Measurements from ENCODE around the gene SLCO2B1. TPM values are rescaled to one million over a fixed set of nuclear protein-coding genes. Genes with fewer than 3 reads are reported as not detected.

The SLCO2B1 gene
- total and polyA plus RNA-seq, 2 of the 8 experiments (the other 6 are each of a cell fraction or from before 2014, with no cell fraction given), result 0.03 TPM; not detected in 1

- Histone ChIP-seq H3K9me3 (ENCODE audit: insufficient read depth in 2 of 2, low read depth in 1 of 2, low read length in 1 of 2) (no peaks in the 10 kb centered on the region), H2BK15ac (ENCODE audit: low read length) (no peak overlapping the region), H4K20me1 (replicated peaks in 1 of 2; ENCODE audit: control insufficient read depth in 1 of 2, insufficient read depth in 2 of 2, low read length in 2 of 2) (no peaks in the 10 kb centered on the region), H2BK120ac (replicated peaks; ENCODE audit: low read depth, low read length) (no peak overlapping the region), H2AK5ac (ENCODE audit: low read depth, low read length) (no peak overlapping the region), H4K8ac (ENCODE audit: extremely low read depth, insufficient read depth, low read length) (no peak overlapping the region), H3K18ac (ENCODE audit: extremely low read depth, low read length) (no peak overlapping the region), H3K27me3 (replicated peaks in 1 of 4; ENCODE audit: control insufficient read depth in 3 of 4, extremely low read depth in 1 of 4, insufficient read depth in 3 of 4, low read length in 3 of 4) (no peaks in the 10 kb centered on the region; a peak in 1 of 7 replicates), H3K4me2 (ENCODE audit: insufficient read depth in 1 of 2, low read depth in 2 of 2, low read length in 2 of 2) (no peak overlapping the region), H4K5ac (ENCODE audit: insufficient read length, low read depth, low read length) (no peak overlapping the region), H2BK5ac (ENCODE audit: low read depth, low read length) (no peak overlapping the region), H3K4me3 (ENCODE audit: extremely low read depth in 1 of 4, insufficient read depth in 2 of 4, low read depth in 3 of 4, low read length in 4 of 4) (no peak overlapping the region), H3K23me2 (ENCODE audit: low read depth, low read length) (no peaks in the 10 kb centered on the region), H3K79me2 (ENCODE audit: control insufficient read depth in 1 of 2, insufficient read depth in 2 of 2, low read length in 2 of 2) (no peaks in the 10 kb centered on the region), H3K23ac (ENCODE audit: insufficient read length) (no peak overlapping the region), H3K4me1 (replicated peaks in 1 of 4; ENCODE audit: control insufficient read depth in 3 of 4, insufficient read depth in 4 of 4, low read length in 3 of 4) (peaks cover 0 to 6% (median 3%) of the 10 kb centered on the region in 4 experiments; a peak in 3 of 7 replicates), H3K79me1 (ENCODE audit: low read depth, low read length) (no peaks in the 10 kb centered on the region), H3K4ac (replicated peaks; ENCODE audit: insufficient read length, low read depth, low read length) (no peak overlapping the region), H2BK12ac (ENCODE audit: low read depth, low read length) (no peak overlapping the region), H3K27ac (ENCODE audit: low read depth, low read length) (no peak overlapping the region), H2BK20ac (ENCODE audit: low read length) (no peak overlapping the region), H3K9ac (replicated peaks in 1 of 4; ENCODE audit: extremely low read depth in 1 of 4, low read depth in 3 of 4, low read length in 3 of 4) (no peak overlapping the region), H3K56ac (replicated peaks; ENCODE audit: insufficient read length, low read depth, low read length) (no peak overlapping the region), H2AFZ (ENCODE audit: low read length) (no peak overlapping the region), H3K36me3 (ENCODE audit: control insufficient read depth in 2 of 4, insufficient read depth in 4 of 4, low read length in 3 of 4) (no peaks in the 10 kb centered on the region), H4K91ac (replicated peaks; ENCODE audit: insufficient read length, low read length) (no peak overlapping the region), H3K14ac (ENCODE audit: insufficient read length) (no peak overlapping the region)
- CTCF ChIA-PET (ENCODE audit: partially characterized antibody), result interaction anchor here (0.6 to 5.1 kb wide), 9 partner anchors 9 to 387 kb away, joined by 3 to 44 read pairs (median 4); partner anchors contain the start of gene TPBGL
- WGBS, 2 experiments (ENCODE audit: extremely low coverage in 1 of 2, insufficient coverage in 1 of 2, insufficient read length in 1 of 2, insufficient replicate concordance in 2 of 2, low coverage in 1 of 2, low lambda C conversion rate in 2 of 2, missing lambda C conversion rate in 1 of 2), result 80% methylated on average over 2 of the region's 8 CpGs; no CpG with 5 or more reads in 1 of the 2 experiments
- no peak for DNase-seq (ENCODE audit: low read depth in 1 of 2, low spot score in 2 of 2)
- POLR2A ChIA-PET (ENCODE audit: partially characterized antibody), result interaction anchor here (2.4 kb wide), 1 partner anchor 12 kb away, joined by 8 read pairs; no protein-coding TSS in a partner anchor
- no peak for FAIRE-seq
- TF ChIP-seq SIRT6 (IDR thresholded peaks at IDR 0.05; ENCODE audit: low read length), result no peak
- no peak for TF ChIP-seq SP2 (IDR thresholded peaks at IDR 0.05; ENCODE audit: low read length)
- no peak for TF ChIP-seq YY1 (IDR thresholded peaks at IDR 0.05; ENCODE audit: low read depth, low read length)
- TF ChIP-seq, protein P1, sequence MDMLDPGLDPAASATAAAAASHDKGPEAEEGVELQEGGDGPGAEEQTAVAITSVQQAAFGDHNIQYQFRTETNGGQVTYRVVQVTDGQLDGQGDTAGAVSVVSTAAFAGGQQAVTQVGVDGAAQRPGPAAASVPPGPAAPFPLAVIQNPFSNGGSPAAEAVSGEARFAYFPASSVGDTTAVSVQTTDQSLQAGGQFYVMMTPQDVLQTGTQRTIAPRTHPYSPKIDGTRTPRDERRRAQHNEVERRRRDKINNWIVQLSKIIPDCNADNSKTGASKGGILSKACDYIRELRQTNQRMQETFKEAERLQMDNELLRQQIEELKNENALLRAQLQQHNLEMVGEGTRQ (IDR thresholded peaks at IDR 0.05; ENCODE audit: low read length), result no peak
- TF ChIP-seq SRF (IDR thresholded peaks at IDR 0.05; ENCODE audit: low read depth, low read length), result no peak
- no peak for TF ChIP-seq NRF1 (IDR thresholded peaks at IDR 0.05; ENCODE audit: low read depth, low read length)
- TF ChIP-seq SP1 (IDR thresholded peaks at IDR 0.05; ENCODE audit: low read depth, low read length), result no peak
- no peak for TF ChIP-seq TBP (IDR thresholded peaks at IDR 0.05; ENCODE audit: low read depth, low read length)
- TF ChIP-seq POU5F1 (IDR thresholded peaks at IDR 0.05; ENCODE audit: low read depth, low read length), result no peak
- no peak for TF ChIP-seq RBBP5 (IDR thresholded peaks at IDR 0.05; ENCODE audit: borderline replicate concordance, low read depth, low read length)
- TF ChIP-seq, protein P2, sequence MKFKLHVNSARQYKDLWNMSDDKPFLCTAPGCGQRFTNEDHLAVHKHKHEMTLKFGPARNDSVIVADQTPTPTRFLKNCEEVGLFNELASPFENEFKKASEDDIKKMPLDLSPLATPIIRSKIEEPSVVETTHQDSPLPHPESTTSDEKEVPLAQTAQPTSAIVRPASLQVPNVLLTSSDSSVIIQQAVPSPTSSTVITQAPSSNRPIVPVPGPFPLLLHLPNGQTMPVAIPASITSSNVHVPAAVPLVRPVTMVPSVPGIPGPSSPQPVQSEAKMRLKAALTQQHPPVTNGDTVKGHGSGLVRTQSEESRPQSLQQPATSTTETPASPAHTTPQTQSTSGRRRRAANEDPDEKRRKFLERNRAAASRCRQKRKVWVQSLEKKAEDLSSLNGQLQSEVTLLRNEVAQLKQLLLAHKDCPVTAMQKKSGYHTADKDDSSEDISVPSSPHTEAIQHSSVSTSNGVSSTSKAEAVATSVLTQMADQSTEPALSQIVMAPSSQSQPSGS (IDR thresholded peaks at IDR 0.05; ENCODE audit: low read length), result no peak
These were observed 39.0 kb downstream of the SLCO2B1 start for GRCh38 chr11:75189911-75190310.

Measured in H1 (cell line).